Stimulated activated CD4-positive, alpha-beta T cell treated with anti-CD3 and anti-CD28 coated beads, Interleukin-1b, Interleukin-23, amount 100 ng/mL, for 1 hour (primary cell): Measurements from ENCODE around the gene NREP.
"Not testable (repeated sequence)": the region's sequence is repeated elsewhere in the genome, so short reads cannot be mapped to it uniquely, and the experiment has no call there.

ENCODE experiments used
- DNase-seq, 2 donors: peaks; one replicate each; pipeline ENCODE4 v3.0.0-alpha.2; 2020; ENCODE audit warnings: low read depth in 2 of 2

Gene NREP

GRCh38 chr5:111739416-111739815 is 17.6 kb downstream of the NREP start:
- DNase-seq: no peak

GRCh38 chr5:111738118-111738517 is 18.9 kb downstream of the NREP start:
- no peak for DNase-seq

- no peak for DNase-seq
Observed at GRCh38 chr5:111737716-111738115, 19.3 kb downstream of the NREP start.

GRCh38 chr5:111735583-111736270 is 21.3 kb downstream of the NREP start:
- no peak for DNase-seq

GRCh38 chr5:111734597-111734996 is 22.4 kb downstream of the NREP start:
- DNase-seq: no peak

GRCh38 chr5:111734013-111734412 is 23.0 kb downstream of the NREP start:
- DNase-seq: no peak

- DNase-seq: no peak
Observed at GRCh38 chr5:111733571-111733970, 23.4 kb downstream of the NREP start.

- DNase-seq: no peak
Observed at GRCh38 chr5:111731638-111732037, 25.4 kb downstream of the NREP start.

- DNase-seq: no peak
Observed at GRCh38 chr5:111730659-111731382, 26.2 kb downstream of the NREP start.

GRCh38 chr5:111728941-111729340 is 28.1 kb downstream of the NREP start:
- no peak for DNase-seq

- no peak for DNase-seq
Observed at GRCh38 chr5:111726986-111727385, 30.0 kb downstream of the NREP start.

GRCh38 chr5:111722140-111722539 is 34.9 kb downstream of the NREP start:
- DNase-seq: no peak

GRCh38 chr5:111720333-111720890 is 36.6 kb downstream of the NREP start:
- DNase-seq: no peak

- DNase-seq: no peak
Observed at GRCh38 chr5:111719773-111720172, 37.2 kb downstream of the NREP start.

GRCh38 chr5:111716789-111717188 is 40.2 kb downstream of the NREP start:
- not testable (repeated sequence) for DNase-seq

- no peak for DNase-seq
Observed at GRCh38 chr5:111707630-111708164, 49.3 kb downstream of the NREP start.

- DNase-seq: no peak
Observed at GRCh38 chr5:111706345-111706744, 50.6 kb downstream of the NREP start.

- no peak for DNase-seq
Observed at GRCh38 chr5:111704452-111705085, 52.4 kb downstream of the NREP start.

GRCh38 chr5:111703662-111704061 is 53.3 kb downstream of the NREP start:
- DNase-seq: no peak

GRCh38 chr5:111699976-111700375 is 57.0 kb downstream of the NREP start:
- DNase-seq: no peak

GRCh38 chr5:111699324-111699723 is 57.7 kb downstream of the NREP start:
- DNase-seq: no peak
